A549 (cell line): ENCODE results near the gene RGS14. TPM values are rescaled to one million over a fixed set of nuclear protein-coding genes. Genes with fewer than 3 reads are reported as not detected.

Source experiments
- ATAC-seq, 2 experiments: fragments of 200-7000 bp in 1 of 2; fragments of >200 bp in 1 of 2; cut with Nextera tagmentation in 1 of 2; cut with Tn5 transposase in 1 of 2; 3 replicates each; pipeline versions ENCODE4 v1.8.0 to v1.9.1; 2018 to 2020; ENCODE audit warnings: mild to moderate bottlenecking in 1 of 2, moderate library complexity in 1 of 2
- CTCF ChIA-PET: fragments of 300-600 bp; sonication (Branson Sonifier 250); formaldehyde crosslinking; extraction: SDS; loops from one replicate; lab custom pipeline; 2021; ENCODE audit warnings: antibody characterized with exemption, inconsistent platforms; lab: Yijun Ruan, JAX
- POLR2A ChIA-PET: fragments of 350-600 bp; formaldehyde crosslinking; extraction: SDS; loops from one replicate; lab custom pipeline; 2021; ENCODE audit warnings: antibody characterized with exemption, inconsistent platforms; lab: Yijun Ruan, JAX
- DNase-seq, 2 experiments: peaks; one replicate each; pipeline versions ENCODE4 v3.0.0 to v3.0.0-alpha.2; 2011 to 2016; ENCODE audit warnings: low read depth in 1 of 2, low spot score in 1 of 2
- FAIRE-seq: peaks from 2 replicates; lab custom pipeline; 2011; peaks lifted over from hg19 to GRCh38; lab: Jason Lieb, UNC
- H3K27ac ChIP-seq, 2 experiments: fragments of >200 bp; sonication (Bioruptor Twin); formaldehyde crosslinking; 3 replicates each; pipeline ENCODE4 v1.5.1; 2016 to 2017
- H3K4me1 ChIP-seq: fragments of >200 bp; sonication (Bioruptor Twin); formaldehyde crosslinking; 3 replicates; pipeline ENCODE4 v1.6.1; 2016
- H3K4me2 ChIP-seq: fragments of >200 bp; sonication (Bioruptor Twin); formaldehyde crosslinking; 3 replicates; pipeline ENCODE4 v1.6.1; 2016
- H3K4me3 ChIP-seq: fragments of >200 bp; sonication (Bioruptor Twin); formaldehyde crosslinking; 3 replicates; pipeline ENCODE4 v1.5.1; 2016
- H3K9me3 ChIP-seq: fragments of >200 bp; sonication (Bioruptor Twin); formaldehyde crosslinking; 3 replicates; pipeline ENCODE4 v1.6.1; 2016
- BHLHE40 ChIP-seq: IDR thresholded peaks from 2 replicates; pipeline ENCODE4 v1.6.1; 2012; ENCODE audit warnings: low read depth, low read length, inconsistent platforms
- CBX8 ChIP-seq: fragments of 200-600 bp; sonication (generic); IDR thresholded peaks from 2 replicates; pipeline ENCODE4 v1.6.1; 2016
- CEBPB ChIP-seq, 2 experiments: fragments of >200 bp in 1 of 2; sonication (Bioruptor Twin) in 1 of 2; formaldehyde crosslinking in 1 of 2; IDR thresholded peaks; 2 replicates each; pipeline ENCODE4 v1.6.1; 2012 to 2016
- CHD2 ChIP-seq: fragments of 150-350 bp; IDR thresholded peaks from 2 replicates; pipeline ENCODE4 v1.6.1; 2014; ENCODE audit warnings: low read length; ENCODE audit not compliant: partially characterized antibody
- CHD4 ChIP-seq: fragments of 200-600 bp; sonication (generic); IDR thresholded peaks from 2 replicates; pipeline ENCODE4 v1.6.1; 2016; ENCODE audit warnings: antibody characterized with exemption, mild to moderate bottlenecking, borderline replicate concordance
- CTCF ChIP-seq: fragments of >200 bp; sonication (Bioruptor Twin); formaldehyde crosslinking; IDR thresholded peaks from 3 replicates; pipeline ENCODE4 v1.5.1; 2016
- E2F6 ChIP-seq: IDR thresholded peaks from 2 replicates; pipeline ENCODE4 v1.6.1; 2012; ENCODE audit warnings: low read depth, borderline replicate concordance
- EHF ChIP-seq: fragments of 250-450 bp; sonication (Bioruptor Pico); IDR thresholded peaks from 2 replicates; pipeline ENCODE4 v1.5.0; 2020; ENCODE audit warnings: mild to moderate bottlenecking
- EP300 ChIP-seq, 2 experiments: fragments of >200 bp; sonication (Bioruptor Twin); formaldehyde crosslinking; IDR thresholded peaks; 2 replicates in 1 of 2; 3 replicates in 1 of 2; pipeline ENCODE4 v1.6.1; 2016 to 2017
- ESRRA ChIP-seq: fragments of 150-350 bp; IDR thresholded peaks from 2 replicates; pipeline ENCODE4 v1.6.1; 2014; ENCODE audit warnings: mild to moderate bottlenecking, low read length, borderline replicate concordance
- FOSB ChIP-seq: fragments of 250-450 bp; sonication (Bioruptor Pico); IDR thresholded peaks from 2 replicates; pipeline ENCODE4 v1.5.0; 2020; ENCODE audit warnings: mild to moderate bottlenecking, moderate library complexity
- FOSL2 ChIP-seq, 2 experiments: fragments of 450-650 bp in 1 of 2; fragments of >200 bp in 1 of 2; sonication (Bioruptor Twin) in 1 of 2; formaldehyde crosslinking; IDR thresholded peaks; 2 replicates each; pipeline versions ENCODE4 v1.5.0 to v1.6.1; 2016 to 2020; ENCODE audit warnings: mild to moderate bottlenecking in 1 of 2, moderate library complexity in 1 of 2
- FOXS1 ChIP-seq: fragments of 250-450 bp; sonication (Bioruptor Pico); IDR thresholded peaks from 2 replicates; pipeline ENCODE4 v1.5.0; 2020; ENCODE audit warnings: mild to moderate bottlenecking, moderate library complexity
- HDAC2 ChIP-seq: fragments of 200-600 bp; sonication (generic); IDR thresholded peaks from 2 replicates; pipeline ENCODE4 v1.6.1; 2016
- HEYL ChIP-seq: fragments of 250-450 bp; sonication (Bioruptor Pico); IDR thresholded peaks from 2 replicates; pipeline ENCODE4 v1.8.0; 2021; ENCODE audit warnings: mild to moderate bottlenecking, moderate library complexity
- HOXA7 ChIP-seq: fragments of 250-450 bp; sonication (Bioruptor Pico); IDR thresholded peaks from 2 replicates; pipeline ENCODE4 v1.5.0; 2020; ENCODE audit warnings: mild to moderate bottlenecking, moderate library complexity
- HOXB13 ChIP-seq: fragments of 250-450 bp; sonication (Bioruptor Pico); IDR thresholded peaks from 2 replicates; pipeline ENCODE4 v1.5.0; 2020; ENCODE audit warnings: low read depth, mild to moderate bottlenecking, moderate library complexity
- JUN ChIP-seq, 2 experiments: fragments of >200 bp; sonication (Bioruptor Twin); formaldehyde crosslinking; IDR thresholded peaks; 2 replicates in 1 of 2; 3 replicates in 1 of 2; pipeline ENCODE4 v1.6.1; 2016 to 2017
- JUNB ChIP-seq: fragments of >200 bp; sonication (Bioruptor Twin); formaldehyde crosslinking; IDR thresholded peaks from 2 replicates; pipeline ENCODE4 v1.6.1; 2016
- KDM5A ChIP-seq: fragments of 200-600 bp; sonication (generic); IDR thresholded peaks from 2 replicates; pipeline ENCODE4 v1.6.1; 2016; ENCODE audit warnings: antibody characterized with exemption, mild to moderate bottlenecking
- MAFK ChIP-seq: fragments of 450-650 bp; IDR thresholded peaks from 2 replicates; pipeline ENCODE4 v1.6.1; 2014; ENCODE audit not compliant: partially characterized antibody
- MYC ChIP-seq: IDR thresholded peaks from 2 replicates; pipeline ENCODE4 v1.6.1; 2012; ENCODE audit warnings: mild to moderate bottlenecking, inconsistent platforms, low read length, improper control_type of control experiment, borderline replicate concordance
- PHF8 ChIP-seq: fragments of 200-600 bp; sonication (generic); IDR thresholded peaks from 2 replicates; pipeline ENCODE4 v1.6.1; 2016; ENCODE audit warnings: low read depth, mild to moderate bottlenecking, antibody characterized with exemption, moderate library complexity, borderline replicate concordance
- POLR2A ChIP-seq: IDR thresholded peaks from 2 replicates; pipeline ENCODE4 v1.6.1; 2012; ENCODE audit warnings: mild to moderate bottlenecking, low read length
- POLR2AphosphoS2 ChIP-seq: conservative IDR thresholded peaks from 2 replicates; pipeline ENCODE4 v1.6.1; 2012; ENCODE audit warnings: low read length, improper control_type of control experiment, inconsistent platforms
- RAD21 ChIP-seq, 2 experiments: fragments of >200 bp in 1 of 2; sonication (Bioruptor Twin) in 1 of 2; formaldehyde crosslinking in 1 of 2; IDR thresholded peaks in 1 of 2; conservative IDR thresholded peaks in 1 of 2; 2 replicates in 1 of 2; 3 replicates in 1 of 2; pipeline ENCODE4 v1.6.1; 2012 to 2018; ENCODE audit warnings: inconsistent platforms in 1 of 2
- RCOR1 ChIP-seq: fragments of 150-350 bp; IDR thresholded peaks from 2 replicates; pipeline ENCODE4 v1.6.1; 2014; ENCODE audit warnings: antibody characterized with exemption, low read length, low read depth
- RFX5 ChIP-seq: fragments of 450-650 bp; IDR thresholded peaks from 2 replicates; pipeline ENCODE4 v1.7.1; 2014; ENCODE audit warnings: antibody characterized with exemption, mild to moderate bottlenecking, moderate library complexity
- RNF2 ChIP-seq: fragments of 200-600 bp; sonication (generic); IDR thresholded peaks from 2 replicates; pipeline ENCODE4 v1.6.1; 2016; ENCODE audit warnings: low read depth, mild to moderate bottlenecking, antibody characterized with exemption, moderate library complexity, borderline replicate concordance
- SMC3 ChIP-seq: fragments of >200 bp; sonication (Bioruptor Twin); formaldehyde crosslinking; IDR thresholded peaks from 3 replicates; pipeline ENCODE4 v1.6.1; 2018; ENCODE audit warnings: inconsistent platforms
- TFCP2L1 ChIP-seq: fragments of 250-450 bp; sonication (Bioruptor Pico); IDR thresholded peaks from 2 replicates; pipeline ENCODE4 v1.5.0; 2021; ENCODE audit warnings: mild to moderate bottlenecking
- WGBS: methylation state at CpG from one replicate; pipeline ENCODE4 v1.1.6; 2017; ENCODE audit errors: missing lambda C conversion rate; 5-methylcytosine and 5-hydroxymethylcytosine counted together
- polyA plus RNA-seq, 4 experiments: library from polyadenylated mRNA; depleted of rRNA in 3 of 4; stranded (reverse); fragments of >200 nt; fragmentation: RNase III in 1 of 4; extraction: RNeasy Plus Mini Kit Qiagen cat#74134 plus additional on column Dnase treatment in 1 of 4; gene quantifications; 2 replicates in 3 of 4; 3 replicates in 1 of 4; pipeline ENCODE4 v1.2.3, GENCODE V29; 2011 to 2017
- TF ChIP-seq, protein P1 (sequence below): IDR thresholded peaks from 2 replicates; pipeline ENCODE4 v1.6.1; 2012
- TF ChIP-seq, protein P2 (sequence below): IDR thresholded peaks from 2 replicates; pipeline ENCODE4 v1.6.1; 2012

RGS14 gene
- polyA plus RNA-seq, 2 of the 4 experiments (the other 2 are of a cell fraction): 3.9 to 8.4 TPM

DNA sequence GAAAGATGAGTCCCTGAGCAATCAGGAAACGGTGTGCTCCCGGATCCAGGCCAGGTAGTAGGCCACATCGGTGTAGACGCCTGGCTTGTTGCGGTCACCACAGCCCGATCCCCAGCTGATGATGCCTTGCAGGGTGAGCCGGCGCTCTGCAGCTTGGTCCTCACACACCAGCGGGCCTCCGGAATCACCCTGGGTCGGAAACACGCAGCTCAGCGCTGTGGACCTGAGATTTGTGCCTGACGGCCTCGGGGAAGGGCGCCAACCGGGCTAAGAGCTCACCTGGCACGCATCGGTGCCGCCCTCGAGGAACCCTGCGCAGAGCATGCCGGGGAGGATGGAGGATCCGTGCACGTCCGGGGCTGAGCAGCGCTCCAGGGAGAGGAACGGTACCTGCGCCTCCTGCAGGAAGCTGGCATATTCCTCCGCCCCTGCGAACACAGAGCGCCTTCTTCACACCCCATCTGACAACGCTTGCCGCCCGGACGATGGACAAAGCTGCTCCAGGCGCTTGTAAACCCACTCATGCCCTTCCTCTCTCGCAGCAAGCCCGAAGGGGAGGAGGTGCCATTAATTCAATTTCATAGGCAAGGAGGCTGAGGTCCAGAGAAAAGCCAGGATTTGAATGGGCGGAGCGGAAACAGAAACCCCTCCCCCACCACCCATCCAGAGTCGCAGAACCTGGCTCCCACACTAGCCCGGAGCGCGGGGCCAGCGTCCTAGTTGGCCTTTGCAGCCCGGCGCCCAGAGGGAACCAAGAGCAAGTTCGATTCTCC, 44.7 kb downstream of the RGS14 start:
- ATAC-seq: peak; percentile 73 to 85
- ChIA-PET CTCF (interaction anchor here (0.6 to 43.1 kb wide), 30 partner anchors 8 to 291 kb away, joined by 3 to 1107 read pairs (median 12); partner anchors contain the start of genes DBN1, GRK6, LMAN2 and PDLIM7), POLR2A (interaction anchor here (0.8 to 3.9 kb wide), 12 partner anchors 10 to 95 kb away, joined by 3 to 37 read pairs (median 4); partner anchors contain the start of genes GRK6 and PDLIM7)
- peak overlapping the region; percentile 83 to 92 for H3K27ac ChIP-seq
- peak; percentile 95 for TF ChIP-seq E2F6
- TF ChIP-seq HEYL (CRISPR knock-in tag): no peak
- TF ChIP-seq HOXB13 (CRISPR knock-in tag): no peak; the same call in 1 of the 2 replicates
- TF ChIP-seq CBX8: no peak
- TF ChIP-seq SMC3: peak; percentile 73
- no peak for TF ChIP-seq FOSB (CRISPR knock-in tag)
- no peak; the same call in 1 of the 2 replicates for TF ChIP-seq RCOR1
- TF ChIP-seq CTCF: peak; percentile 68
- no peak for TF ChIP-seq CHD4
- no peak for TF ChIP-seq FOSL2 (IDR thresholded peaks at IDR 0.05)
- no peak for TF ChIP-seq FOSL2 (CRISPR knock-in tag; IDR thresholded peaks at IDR 0.05)
- TF ChIP-seq EP300 (IDR thresholded peaks at IDR 0.05): no peak
- TF ChIP-seq CHD2: no peak
- peak in 1 of 2 experiments; percentile 58; a peak in 1 of 5 replicates for TF ChIP-seq JUN (IDR thresholded peaks at IDR 0.05)
- TF ChIP-seq FOXS1 (CRISPR knock-in tag): no peak
- TF ChIP-seq, protein P1, sequence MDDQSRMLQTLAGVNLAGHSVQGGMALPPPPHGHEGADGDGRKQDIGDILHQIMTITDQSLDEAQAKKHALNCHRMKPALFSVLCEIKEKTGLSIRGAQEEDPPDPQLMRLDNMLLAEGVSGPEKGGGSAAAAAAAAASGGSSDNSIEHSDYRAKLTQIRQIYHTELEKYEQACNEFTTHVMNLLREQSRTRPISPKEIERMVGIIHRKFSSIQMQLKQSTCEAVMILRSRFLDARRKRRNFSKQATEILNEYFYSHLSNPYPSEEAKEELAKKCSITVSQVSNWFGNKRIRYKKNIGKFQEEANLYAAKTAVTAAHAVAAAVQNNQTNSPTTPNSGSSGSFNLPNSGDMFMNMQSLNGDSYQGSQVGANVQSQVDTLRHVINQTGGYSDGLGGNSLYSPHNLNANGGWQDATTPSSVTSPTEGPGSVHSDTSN: no peak
- no peak for TF ChIP-seq EHF (CRISPR knock-in tag)
- TF ChIP-seq CEBPB (IDR thresholded peaks at IDR 0.05): no peak
- TF ChIP-seq RAD21 (conservative IDR thresholded peaks at IDR 0.05 in 1 of 2, IDR thresholded peaks at IDR 0.05 in 1 of 2): peak; percentile 52 to 58
- TF ChIP-seq MAFK: no peak
- TF ChIP-seq MYC: no peak; the same call in 1 of the 2 replicates
- no peak for TF ChIP-seq KDM5A
- no peak for TF ChIP-seq ESRRA
- TF ChIP-seq BHLHE40: no peak
- TF ChIP-seq PHF8: no peak
- no peak for TF ChIP-seq RNF2
- no peak for TF ChIP-seq POLR2AphosphoS2
- TF ChIP-seq HDAC2: no peak
- peak; percentile 48 for TF ChIP-seq POLR2A
- TF ChIP-seq TFCP2L1 (CRISPR knock-in tag): no peak
- TF ChIP-seq RFX5: no peak
- TF ChIP-seq, protein P2, sequence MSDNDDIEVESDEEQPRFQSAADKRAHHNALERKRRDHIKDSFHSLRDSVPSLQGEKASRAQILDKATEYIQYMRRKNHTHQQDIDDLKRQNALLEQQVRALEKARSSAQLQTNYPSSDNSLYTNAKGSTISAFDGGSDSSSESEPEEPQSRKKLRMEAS: peak; percentile 97
- TF ChIP-seq JUNB: no peak
- TF ChIP-seq HOXA7 (CRISPR knock-in tag): no peak
- peaks cover 11% of the 10 kb centered on the region; the same call in 2 of the 3 replicates for H3K4me1 ChIP-seq
- peak overlapping the region; percentile 97 for H3K4me2 ChIP-seq
- FAIRE-seq: no peak
- no peaks in the 10 kb centered on the region for H3K9me3 ChIP-seq
- peak; percentile 91 to 97 for DNase-seq
- 27% methylated on average over 22 of the region's 49 CpGs for WGBS
- peak overlapping the region; percentile 60 for H3K4me3 ChIP-seq
